ENCODE data around the gene SLC35F3.

- TF ChIP-seq CTCF (IDR thresholded peaks at IDR 0.05) = no peak
- TF ChIP-seq POLR2AphosphoS5 (IDR thresholded peaks at IDR 0.05) = no peak
Measured at GRCh38 chr1:234176000-234176399, 271.5 kb downstream of the SLC35F3 start.

Data from suprapubic skin (tissue), 3 donors.